GM18951 (cell line): ENCODE results near the gene MORC3.
"Not testable (repeated sequence)": the region's sequence is repeated elsewhere in the genome, so short reads cannot be mapped to it uniquely, and the experiment has no call there.

Experiments used
- POLR2A ChIP-seq: IDR thresholded peaks from 4 replicates; pipeline ENCODE4 v1.6.1; 2011; ENCODE audit warnings: mild to moderate bottlenecking; ENCODE audit not compliant: insufficient read length, insufficient read depth; ENCODE audit errors: extremely low read depth
- in situ Hi-C: fragments of 300-500 bp; cut with MboI; formaldehyde crosslinking; loops from one replicate; pipeline ENCODE4 v1.12.0; 2022; ENCODE audit warnings: low sequenced_read_pairs, mixed read lengths, inconsistent platforms; ENCODE audit not compliant: unreplicated experiment

Gene MORC3

GRCh38 chr21:36347962-36348328 lies 27.9 kb downstream of the MORC3 start:
- in situ Hi-C loops = no loop called here
- TF ChIP-seq POLR2A = no peak

- no peak for TF ChIP-seq POLR2A
These were observed 29.3 kb downstream of the MORC3 start for GRCh38 chr21:36349315-36349714.

GRCh38 chr21:36350282-36350910 lies 30.4 kb downstream of the MORC3 start:
- TF ChIP-seq POLR2A = no peak
- in situ Hi-C loops = no loop called here

More at GRCh38 chr21:36349315-36349714, 29.3 kb downstream of the MORC3 start:
- in situ Hi-C loops = no loop called here

GRCh38 chr21:36354918-36355680 lies 35.1 kb downstream of the MORC3 start:
- in situ Hi-C loops = no loop called here
- TF ChIP-seq POLR2A = no peak

- no peak for TF ChIP-seq POLR2A
- in situ Hi-C loops = no loop called here
These were observed 35.9 kb downstream of the MORC3 start for GRCh38 chr21:36355868-36356267.

GRCh38 chr21:36359185-36359584 lies 39.2 kb downstream of the MORC3 start:
- in situ Hi-C loops = no loop called here
- TF ChIP-seq POLR2A = no peak

- in situ Hi-C loops = no loop called here
- no peak for TF ChIP-seq POLR2A
These were observed 49.2 kb downstream of the MORC3 start for GRCh38 chr21:36369064-36369685.

GRCh38 chr21:36375994-36376393 lies 56.0 kb downstream of the MORC3 start:
- TF ChIP-seq POLR2A = no peak
- in situ Hi-C loops = no loop called here

GRCh38 chr21:36377391-36377842 lies 57.4 kb downstream of the MORC3 start:
- in situ Hi-C loops = no loop called here
- TF ChIP-seq POLR2A = no peak

GRCh38 chr21:36379251-36379650 lies 59.3 kb downstream of the MORC3 start:
- TF ChIP-seq POLR2A = no peak
- in situ Hi-C loops = no loop called here

GRCh38 chr21:36381841-36382589 lies 62.0 kb downstream of the MORC3 start:
- no peak for TF ChIP-seq POLR2A
- in situ Hi-C loops = no loop called here

- in situ Hi-C loops = not testable (repeated sequence)
These were observed 62.7 kb downstream of the MORC3 start for GRCh38 chr21:36382722-36383121.

GRCh38 chr21:36384885-36385232 lies 64.9 kb downstream of the MORC3 start:
- in situ Hi-C loops = no loop called here
- no peak for TF ChIP-seq POLR2A
